Ishikawa (cell line): ENCODE results near the gene HOXD13.

Experiments used
- CEBPB ChIP-seq: IDR thresholded peaks from 2 replicates; pipeline ENCODE4 v1.6.1; 2012
- EGR1 ChIP-seq: IDR thresholded peaks from 2 replicates; pipeline ENCODE4 v1.6.1; 2012
- EP300 ChIP-seq: IDR thresholded peaks from 2 replicates; pipeline ENCODE4 v1.6.1; 2012; ENCODE audit warnings: borderline replicate concordance
- NFIC ChIP-seq: IDR thresholded peaks from 2 replicates; pipeline ENCODE4 v1.6.1; 2012
- RAD21 ChIP-seq: IDR thresholded peaks from 2 replicates; pipeline ENCODE4 v1.6.1; 2012; ENCODE audit warnings: low read depth
- REST ChIP-seq: IDR thresholded peaks from 2 replicates; pipeline ENCODE4 v1.6.1; 2012; ENCODE audit warnings: low read depth, mild to moderate bottlenecking
- TEAD4 ChIP-seq: IDR thresholded peaks from 2 replicates; pipeline ENCODE4 v1.6.1; 2012
- YY1 ChIP-seq: IDR thresholded peaks from 2 replicates; pipeline ENCODE4 v1.6.1; 2012; ENCODE audit warnings: low read depth

GRCh38 chr2:176138526-176138922 lies 46.0 kb downstream of the HOXD13 start:
- no peak for TF ChIP-seq EP300
- no peak for TF ChIP-seq TEAD4
- no peak for TF ChIP-seq NFIC
- no peak for TF ChIP-seq CEBPB
- no peak for TF ChIP-seq YY1
- TF ChIP-seq RAD21 = no peak
- no peak for TF ChIP-seq EGR1
- no peak for TF ChIP-seq REST
